NCI-H774 (cell line): ENCODE results near the gene PRDM5.

Source experiments
- DNase-seq: peaks from one replicate; lab custom pipeline; 2025; lab: John Stamatoyannopoulos, UW

Gene PRDM5

GRCh38 chr4:120855307-120856001 lies 67.1 kb downstream of the PRDM5 start:
- DNase-seq: no peak

- no peak for DNase-seq
Measured at GRCh38 chr4:120853161-120853935, 69.2 kb downstream of the PRDM5 start.

- DNase-seq: no peak
Measured at GRCh38 chr4:120850018-120850599, 72.4 kb downstream of the PRDM5 start.

- no peak for DNase-seq
Measured at GRCh38 chr4:120847019-120847582, 75.4 kb downstream of the PRDM5 start.

GRCh38 chr4:120844528-120844921 lies 78.0 kb downstream of the PRDM5 start:
- DNase-seq: no peak

- DNase-seq: no peak
Measured at GRCh38 chr4:120843849-120844527, 78.5 kb downstream of the PRDM5 start.

GRCh38 chr4:120842031-120842430 lies 80.5 kb downstream of the PRDM5 start:
- no peak for DNase-seq

GRCh38 chr4:120841580-120841979 lies 80.9 kb downstream of the PRDM5 start:
- DNase-seq: no peak

GRCh38 chr4:120839974-120840751 lies 82.4 kb downstream of the PRDM5 start:
- DNase-seq: no peak

GRCh38 chr4:120839334-120839973 lies 83.1 kb downstream of the PRDM5 start:
- DNase-seq: no peak

GRCh38 chr4:120838784-120839183 lies 83.7 kb downstream of the PRDM5 start:
- no peak for DNase-seq

- no peak for DNase-seq
Measured at GRCh38 chr4:120837656-120838055, 84.9 kb downstream of the PRDM5 start.

GRCh38 chr4:120835342-120835741 lies 87.2 kb downstream of the PRDM5 start:
- DNase-seq: no peak

- no peak for DNase-seq
Measured at GRCh38 chr4:120830204-120830603, 92.3 kb downstream of the PRDM5 start.

- no peak for DNase-seq
Measured at GRCh38 chr4:120829113-120829831, 93.3 kb downstream of the PRDM5 start.

- no peak for DNase-seq
Measured at GRCh38 chr4:120826853-120827252, 95.7 kb downstream of the PRDM5 start.

GRCh38 chr4:120826449-120826848 lies 96.1 kb downstream of the PRDM5 start:
- DNase-seq: no peak

GRCh38 chr4:120824946-120825345 lies 97.6 kb downstream of the PRDM5 start:
- no peak for DNase-seq

GRCh38 chr4:120821977-120822376 lies 100.5 kb downstream of the PRDM5 start:
- DNase-seq: no peak

- no peak for DNase-seq
Measured at GRCh38 chr4:120821029-120821428, 101.5 kb downstream of the PRDM5 start.
